ENCODE results near the gene RASSF1.
"Not testable (repeated sequence)": the region's sequence is repeated elsewhere in the genome, so short reads cannot be mapped to it uniquely, and the experiment has no call there.

RASSF1 gene

DNA sequence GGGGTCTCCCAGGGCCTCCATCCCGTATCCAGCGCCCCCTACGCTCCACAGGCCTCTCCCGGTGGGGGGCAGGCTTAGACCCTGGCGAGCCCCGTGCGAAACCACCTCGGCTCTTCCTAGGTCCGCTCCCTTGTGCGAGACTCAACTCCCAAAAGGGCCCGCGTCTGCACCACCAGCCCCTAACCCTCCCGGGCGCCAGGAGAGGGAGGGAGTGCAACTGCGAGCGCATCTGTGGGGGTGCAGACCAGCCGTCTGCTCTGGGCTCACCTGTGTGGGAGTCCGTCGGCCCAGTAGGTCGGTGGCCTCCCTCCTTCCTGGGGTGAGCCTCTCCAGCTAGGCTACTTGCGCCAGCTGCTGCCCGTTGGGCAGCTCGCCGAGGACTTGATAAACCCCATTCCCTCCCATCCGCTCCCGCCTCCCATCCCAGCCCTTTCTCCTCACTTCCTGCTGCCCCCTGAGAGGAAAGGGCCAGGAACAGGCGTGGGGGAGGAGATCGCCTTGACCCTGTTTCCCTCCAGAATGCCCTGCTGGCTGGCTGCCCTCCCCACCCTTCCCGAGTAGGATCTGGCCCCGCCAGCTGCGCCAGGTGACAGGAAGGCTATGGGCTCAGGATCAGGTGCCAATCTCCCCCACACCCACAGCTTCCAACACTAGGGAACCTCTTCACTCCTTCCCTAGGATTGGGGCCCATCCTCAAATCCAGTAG is 18.1 kb downstream of the RASSF1 start, which contains the start of gene HYAL2:
TSS of gene HYAL2 (minus strand) at position 360 of the 706 bp plus-strand sequence. CDS start 2,256 bp downstream, outside the sequence.
- DNase-seq: no peak

DNA sequence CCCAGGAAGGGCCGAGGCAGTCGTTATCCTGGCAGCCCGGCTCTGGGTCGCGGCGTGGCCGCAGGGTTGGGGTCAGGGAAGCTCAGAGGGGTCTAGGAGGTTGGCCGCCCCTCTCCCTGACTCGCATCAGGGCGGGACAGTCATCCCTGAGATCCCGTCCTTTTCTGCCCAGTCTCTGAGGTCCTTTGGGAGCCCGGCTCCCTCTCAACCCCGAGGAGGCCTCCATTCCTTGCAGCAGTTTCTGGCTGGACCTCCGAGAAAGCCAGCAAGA is 18.6 kb downstream of the RASSF1 start:
- no peak for DNase-seq

DNA sequence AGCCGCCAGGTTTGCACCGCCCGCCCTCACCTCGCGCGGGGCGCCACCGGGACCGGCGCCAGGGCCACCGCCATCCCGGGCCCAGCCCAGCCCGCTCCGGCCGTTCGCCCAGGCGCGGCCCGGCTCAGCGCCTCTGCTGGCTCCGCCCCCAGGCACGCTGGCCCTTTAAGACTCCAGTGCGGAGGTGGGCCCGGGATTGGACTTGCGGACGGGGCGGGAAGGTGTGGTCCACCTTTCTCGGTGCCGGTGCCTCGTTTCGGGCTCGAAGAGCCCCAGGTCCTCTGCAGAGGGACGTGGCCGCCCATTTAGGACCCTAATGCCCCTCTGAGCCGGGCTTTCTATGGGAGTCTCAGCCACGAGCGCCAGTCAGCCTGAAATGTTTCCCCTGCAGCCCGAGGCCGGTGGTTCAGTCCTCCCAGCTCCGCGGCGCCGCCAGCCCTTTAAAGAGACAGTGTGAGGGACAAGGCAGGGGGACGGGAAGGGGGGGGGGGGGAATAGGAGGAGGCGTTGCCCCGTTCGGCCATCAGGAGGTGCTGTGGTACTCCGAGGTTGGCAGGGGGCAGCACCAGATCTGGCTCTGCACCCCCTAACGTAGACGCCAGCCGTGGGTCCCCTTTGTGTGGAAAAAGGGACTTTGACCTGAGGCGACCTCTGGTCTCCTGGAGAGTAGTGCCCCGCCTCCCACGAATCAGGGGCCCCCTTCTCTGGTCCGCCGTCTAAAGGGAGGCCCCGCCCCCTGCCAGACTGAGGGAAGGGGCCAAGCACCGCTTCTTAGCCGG is 19.1 kb downstream of the RASSF1 start:
- DNase-seq: peak; percentile 81

GRCh38 chr3:50320853-50321335 is 19.7 kb downstream of the RASSF1 start:
- DNase-seq: no peak

- no peak for DNase-seq
These were observed 20.6 kb downstream of the RASSF1 start for GRCh38 chr3:50319894-50320625.

- DNase-seq: no peak
These were observed 21.3 kb downstream of the RASSF1 start for GRCh38 chr3:50319181-50319893.

DNA sequence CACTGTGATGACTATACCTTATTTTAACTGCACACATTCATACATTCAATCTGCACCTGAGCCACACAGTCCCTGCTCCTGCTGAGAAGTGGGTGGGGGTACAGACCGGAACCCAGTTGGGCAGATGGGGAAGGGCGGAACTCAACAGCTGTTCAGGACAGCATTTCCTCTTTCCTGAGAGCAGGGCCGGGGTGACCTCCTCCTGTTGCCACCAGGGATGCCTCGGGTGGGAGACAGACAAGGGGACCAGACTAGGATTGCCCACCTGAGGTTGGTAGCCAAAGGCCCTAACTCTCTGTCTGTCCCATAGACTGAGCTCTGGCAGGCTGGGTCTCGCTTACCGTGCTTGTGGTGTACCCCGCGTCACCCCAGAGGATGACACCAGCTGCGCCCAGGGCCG is 22.0 kb downstream of the RASSF1 start:
- peak; percentile 24 for DNase-seq

DNA sequence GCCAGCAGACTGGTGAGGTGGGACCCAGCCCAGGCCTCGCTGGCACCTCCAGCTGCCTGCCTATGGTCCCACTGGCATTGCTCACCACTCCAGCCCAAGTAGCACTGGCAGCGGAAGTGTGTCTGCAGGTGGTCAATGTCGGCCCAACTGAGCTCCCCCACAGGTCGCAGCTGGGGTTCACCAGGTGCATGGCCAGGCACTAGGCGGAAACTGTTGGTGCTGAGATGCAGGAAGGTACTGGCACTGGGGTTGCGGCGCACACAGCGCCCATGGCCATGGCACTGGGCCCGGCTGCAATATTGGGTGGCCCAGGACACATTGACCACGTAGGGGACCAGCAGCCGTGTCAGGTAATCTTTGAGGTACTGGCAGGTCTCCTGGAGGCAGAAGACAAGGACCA is 22.5 kb downstream of the RASSF1 start:
- DNase-seq: no peak

- no peak for DNase-seq
These were observed 23.3 kb downstream of the RASSF1 start for GRCh38 chr3:50317300-50317699.

GRCh38 chr3:50316657-50317242 is 23.9 kb downstream of the RASSF1 start:
- peak; percentile 59 for DNase-seq

- DNase-seq: no peak
These were observed 25.8 kb downstream of the RASSF1 start for GRCh38 chr3:50314816-50315215.

GRCh38 chr3:50314342-50314741 is 26.3 kb downstream of the RASSF1 start:
- no peak for DNase-seq

GRCh38 chr3:50312041-50312440 is 28.6 kb downstream of the RASSF1 start:
- DNase-seq: not testable (repeated sequence)

DNA sequence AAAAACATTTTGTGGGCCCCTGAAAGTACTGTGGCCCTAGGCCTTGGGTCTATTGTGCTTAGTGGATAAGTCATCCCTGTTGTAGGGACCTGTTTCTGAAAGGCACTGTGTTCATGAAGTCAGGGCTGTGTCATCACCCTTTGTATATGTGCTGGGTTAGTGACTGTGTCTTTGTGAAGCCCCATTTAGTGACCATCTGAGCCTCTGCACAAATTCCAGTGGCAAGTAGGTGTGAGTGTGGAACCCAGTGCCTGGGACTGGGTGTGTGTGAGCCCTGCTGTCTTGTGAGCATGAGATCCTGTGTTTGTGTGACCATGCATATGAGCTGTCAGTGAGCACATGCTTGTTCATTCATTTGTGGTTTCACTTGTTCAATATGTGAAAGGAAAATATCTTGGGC is 36.0 kb downstream of the RASSF1 start:
- no peak for DNase-seq

DNA sequence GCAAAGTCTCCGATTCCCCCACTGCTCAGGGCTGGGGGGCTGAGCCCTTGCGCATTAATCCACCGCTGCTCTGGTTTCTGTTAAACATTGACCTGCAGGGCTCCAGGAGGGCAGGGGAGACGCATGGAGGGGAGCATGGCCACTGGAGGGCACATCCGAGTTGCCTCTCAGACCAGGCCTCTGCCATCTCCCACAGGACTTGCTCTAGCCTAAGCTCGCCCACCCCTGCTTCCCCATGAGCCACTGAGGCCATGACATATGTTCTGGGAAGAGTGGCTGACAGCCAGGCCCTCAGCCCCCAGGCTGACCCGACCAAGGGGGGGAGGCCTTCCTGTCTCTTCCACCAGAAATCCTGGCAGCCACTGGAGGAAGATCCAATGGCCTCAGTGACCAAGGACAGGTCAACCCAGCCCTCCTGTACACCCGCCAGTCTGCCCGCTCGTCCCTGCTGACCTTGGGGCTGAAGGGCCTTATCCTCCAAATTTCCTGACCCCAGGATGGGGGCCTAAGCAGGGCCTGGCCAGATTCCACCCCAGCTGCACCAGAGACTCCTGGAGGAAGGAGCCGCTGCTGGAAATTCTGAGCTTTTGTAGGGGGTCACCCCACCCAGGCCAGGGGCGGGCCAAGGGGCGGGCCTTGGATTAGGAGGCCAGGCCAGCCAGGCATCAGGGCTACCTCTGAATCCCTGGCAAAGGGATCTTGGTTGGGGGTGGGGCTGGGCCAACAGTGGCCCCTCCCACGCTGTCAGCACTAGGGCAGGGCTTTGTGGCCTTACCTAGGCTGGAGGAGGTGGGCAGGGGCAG is 37.4 kb downstream of the RASSF1 start, which contains the start of gene HYAL1:
TSS of gene HYAL1 (minus strand) at position 562 of the 803 bp plus-strand sequence. CDS start 618 bp downstream, outside the sequence.
- DNase-seq: no peak

- no peak for DNase-seq
These were observed 38.3 kb downstream of the RASSF1 start for GRCh38 chr3:50302095-50303012.

DNA sequence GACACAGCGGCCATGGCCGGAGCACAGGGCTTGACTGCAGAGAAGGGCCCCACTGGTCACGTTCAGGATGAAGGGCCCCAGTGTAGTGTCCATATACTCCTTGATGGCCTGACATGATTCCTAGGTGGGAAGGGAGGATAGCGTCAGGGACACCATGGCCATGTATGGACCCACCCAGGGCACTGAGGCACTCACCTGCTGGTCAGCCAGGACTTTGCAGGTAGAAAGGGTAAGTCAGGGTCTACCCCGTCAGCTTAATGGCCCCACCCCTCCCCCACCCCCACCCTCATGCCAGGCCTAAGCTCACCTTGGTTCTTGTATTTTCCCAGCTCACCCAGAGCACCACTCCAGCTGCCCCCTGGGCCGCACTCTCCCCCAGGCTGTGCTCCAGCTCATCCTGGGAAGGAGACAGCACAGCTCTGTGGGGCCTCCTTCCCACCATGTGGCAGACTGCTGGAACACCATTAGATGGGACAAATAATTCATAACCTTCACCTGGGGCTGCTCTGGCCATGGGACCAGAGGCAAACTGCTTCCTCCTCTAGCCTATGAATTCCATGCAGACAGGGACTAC is 39.9 kb downstream of the RASSF1 start:
- DNase-seq: no peak

- peak; percentile 60 for DNase-seq
These were observed 40.5 kb downstream of the RASSF1 start for GRCh38 chr3:50299929-50300680.

GRCh38 chr3:50299638-50299928 is 41.1 kb downstream of the RASSF1 start:
- no peak for DNase-seq

Measured in CD4-positive, alpha-beta T cell treated with Interferon gamma for 1 hour (primary cell).